Keratinocyte (primary cell): ENCODE data around the gene CEP162. TPM values are rescaled to one million over a fixed set of nuclear protein-coding genes. Genes with fewer than 3 reads are reported as not detected.

Experiments
- DNase-seq: peaks from one replicate; pipeline ENCODE4 v3.0.0-alpha.2; 2011; ENCODE audit warnings: low read depth, missing footprints, low spot score
- FAIRE-seq: peaks from 2 replicates; lab custom pipeline; 2011; peaks lifted over from hg19 to GRCh38; lab: Jason Lieb, UNC
- H2AFZ ChIP-seq: 2 replicates; pipeline ENCODE4 v1.6.0; 2012; ENCODE audit warnings: low read length, control low read depth, inconsistent platforms; ENCODE audit not compliant: control insufficient read depth
- H3K27ac ChIP-seq: 2 replicates; pipeline ENCODE4 v1.5.1; 2011; ENCODE audit warnings: low read length; ENCODE audit not compliant: control insufficient read depth, insufficient read depth
- H3K27me3 ChIP-seq: 3 replicates; pipeline ENCODE4 v1.6.0; 2011; ENCODE audit warnings: low read length; ENCODE audit not compliant: control insufficient read depth, insufficient read depth; ENCODE audit errors: extremely low read depth
- H3K36me3 ChIP-seq, 2 experiments: 2 replicates in 1 of 2; 3 replicates in 1 of 2; pipeline ENCODE4 v1.5.1; 2011; ENCODE audit warnings: low read length in 2 of 2, mild to moderate bottlenecking in 1 of 2; ENCODE audit not compliant: control insufficient read depth in 2 of 2, insufficient read depth in 2 of 2; ENCODE audit errors: extremely low read depth in 1 of 2
- H3K4me1 ChIP-seq: 3 replicates; pipeline ENCODE4 v1.5.1; 2011; ENCODE audit warnings: low read length; ENCODE audit not compliant: control insufficient read depth, insufficient read depth; ENCODE audit errors: extremely low read depth
- H3K4me2 ChIP-seq: 3 replicates; pipeline ENCODE4 v1.6.0; 2011; ENCODE audit warnings: low read depth, low read length; ENCODE audit not compliant: control insufficient read depth, insufficient read depth; ENCODE audit errors: extremely low read depth
- H3K4me3 ChIP-seq, 3 experiments: fragments of 200-600 bp in 1 of 3; sonication (generic) in 1 of 3; 2 replicates in 2 of 3; 3 replicates in 1 of 3; pipeline ENCODE4 v1.5.1; 2011 to 2016; ENCODE audit warnings: low read length in 3 of 3, mild to moderate bottlenecking in 3 of 3, control low read depth in 2 of 3, inconsistent platforms in 1 of 3, low read depth in 1 of 3, mixed read lengths in 1 of 3, mixed run types in 1 of 3, moderate library complexity in 1 of 3; ENCODE audit not compliant: control insufficient read depth in 2 of 3, insufficient read depth in 2 of 3; ENCODE audit errors: extremely low read depth in 1 of 3
- H3K79me2 ChIP-seq: 2 replicates; pipeline ENCODE4 v1.6.0; 2012; ENCODE audit warnings: low read length; ENCODE audit not compliant: control insufficient read depth, insufficient read depth
- H3K9ac ChIP-seq: 3 replicates; pipeline ENCODE4 v1.6.0; 2011; ENCODE audit warnings: low read length; ENCODE audit not compliant: control insufficient read depth, insufficient read depth; ENCODE audit errors: extremely low read depth
- H3K9me1 ChIP-seq: 3 replicates; pipeline ENCODE4 v1.6.0; 2011; ENCODE audit warnings: low read length; ENCODE audit not compliant: control insufficient read depth, insufficient read depth; ENCODE audit errors: extremely low read depth
- H3K9me3 ChIP-seq: 2 replicates; pipeline ENCODE4 v1.5.1; 2012; ENCODE audit warnings: low read depth, low read length; ENCODE audit not compliant: control insufficient read depth
- H4K20me1 ChIP-seq: 3 replicates; pipeline ENCODE4 v1.6.0; 2011; ENCODE audit warnings: low read length; ENCODE audit not compliant: control insufficient read depth, insufficient read depth; ENCODE audit errors: extremely low read depth
- CTCF ChIP-seq, 3 experiments: IDR thresholded peaks in 1 of 3; conservative IDR thresholded peaks in 1 of 3; optimal IDR thresholded peaks in 1 of 3; 2 replicates in 2 of 3; 3 replicates in 1 of 3; pipeline versions ENCODE3 to v1.5.1; 2011; ENCODE audit warnings: low read length in 3 of 3, mild to moderate bottlenecking in 3 of 3, moderate library complexity in 2 of 3, control low read depth in 1 of 3, inconsistent platforms in 1 of 3; ENCODE audit not compliant: insufficient read depth in 2 of 3; ENCODE audit errors: extremely low read depth in 1 of 3
- EZH2 ChIP-seq: IDR thresholded peaks from one replicate; pipeline ENCODE4 v1.6.1; 2012; ENCODE audit warnings: inconsistent platforms, mild to moderate bottlenecking, low read length, moderate library complexity
- dilution Hi-C: fragments of 300-500 bp; cut with MboI; formaldehyde crosslinking; loops from one replicate; pipeline ENCODE4 v1.7.0; 2020; ENCODE audit warnings: low sequenced_read_pairs; ENCODE audit not compliant: extremely low pct_ligation_motif_present
- polyA plus RNA-seq, 5 experiments: library from polyadenylated mRNA; depleted of rRNA in 3 of 5; stranded (reverse) in 3 of 5; stranded (forward) in 1 of 5; unstranded in 1 of 5; fragments of >200 nt; gene quantifications; 1 replicate in 1 of 5; 2 replicates in 3 of 5; 3 replicates in 1 of 5; pipeline versions ENCODE4 v1.2.1 to v1.2.3, GENCODE V29; 2011 to 2012; ENCODE audit warnings: missing spikeins in 2 of 5, low read depth in 1 of 5, low replicate concordance in 1 of 5

Gene CEP162
- polyA plus RNA-seq, 1 donor (not counting 4 experiments of a cell fraction or from before 2014, with no cell fraction given), result 2.6 TPM

- Histone ChIP-seq H3K9me3 (no peaks in the 10 kb centered on the region), H3K9ac (no peak overlapping the region), H3K36me3 (no peaks in the 10 kb centered on the region), H3K79me2 (no peaks in the 10 kb centered on the region), H3K9me1 (no peaks in the 10 kb centered on the region), H3K4me3 (no peak overlapping the region), H3K27me3 (no peaks in the 10 kb centered on the region), H3K4me1 (no peaks in the 10 kb centered on the region), H2AFZ (no peak overlapping the region), H3K27ac (no peak overlapping the region), H3K4me2 (no peak overlapping the region), H4K20me1 (no peaks in the 10 kb centered on the region)
- TF ChIP-seq EZH2, result no peak
- TF ChIP-seq CTCF (optimal IDR thresholded peaks at IDR 0.05 in 1 of 3, IDR thresholded peaks at IDR 0.05 in 1 of 3, conservative IDR thresholded peaks at IDR 0.05 in 1 of 3; ENCODE audit: extremely low read depth in 1 of 3, insufficient read depth in 2 of 3, low read length in 3 of 3), result no peak
- no peak for DNase-seq
- FAIRE-seq, result no peak
- dilution Hi-C loops, result no loop called here
Observed at GRCh38 chr6:84095156-84095555, 132.3 kb downstream of the CEP162 start.

GRCh38 chr6:84093441-84094435 lies 133.7 kb downstream of the CEP162 start:
- Histone ChIP-seq H3K9me1 (no peaks in the 10 kb centered on the region), H3K4me2 (no peak overlapping the region), H3K79me2 (no peaks in the 10 kb centered on the region), H3K27me3 (no peaks in the 10 kb centered on the region), H4K20me1 (no peaks in the 10 kb centered on the region), H2AFZ (no peak overlapping the region), H3K27ac (no peak overlapping the region), H3K36me3 (no peaks in the 10 kb centered on the region), H3K4me1 (no peaks in the 10 kb centered on the region), H3K9ac (no peak overlapping the region), H3K9me3 (no peaks in the 10 kb centered on the region), H3K4me3 (no peak overlapping the region)
- no peak for TF ChIP-seq CTCF (optimal IDR thresholded peaks at IDR 0.05 in 1 of 3, IDR thresholded peaks at IDR 0.05 in 1 of 3, conservative IDR thresholded peaks at IDR 0.05 in 1 of 3; ENCODE audit: extremely low read depth in 1 of 3, insufficient read depth in 2 of 3, low read length in 3 of 3)
- no peak for TF ChIP-seq EZH2
- dilution Hi-C loops, result no loop called here
- FAIRE-seq (no peak), DNase-seq (no peak)
